ENCODE results near the gene GPR158. TPM values are rescaled to one million over a fixed set of nuclear protein-coding genes. Genes with fewer than 3 reads are reported as not detected.

The GPR158 gene
- total RNA-seq, 1 experiment from 2014 or later, result 0.24 TPM

GRCh38 chr10:25339966-25340365, 165.2 kb downstream of the GPR158 start:
- Histone ChIP-seq H2BK12ac (ENCODE audit: insufficient read length, low read depth, low read length) (no peak overlapping the region), H4K91ac (ENCODE audit: insufficient read length, low read depth, low read length) (no peak overlapping the region), H4K5ac (ENCODE audit: insufficient read length, low read depth, low read length) (no peak overlapping the region), H2BK15ac (ENCODE audit: low read depth, low read length) (no peak overlapping the region), H3K14ac (ENCODE audit: insufficient read depth, low read length) (no peak overlapping the region), H2BK5ac (ENCODE audit: insufficient read length, low read length) (no peak overlapping the region), H4K20me1 (ENCODE audit: control insufficient read depth, insufficient read depth, insufficient read length) (no peaks in the 10 kb centered on the region), H3K18ac (ENCODE audit: insufficient read length, low read depth, low read length) (no peak overlapping the region), H3K4me1 (ENCODE audit: insufficient read depth, low read length) (no peaks in the 10 kb centered on the region), H3T11ph (ENCODE audit: low read length) (no peak overlapping the region), H3K56ac (ENCODE audit: insufficient read length, low read depth, low read length) (no peak overlapping the region), H3K9me3 (ENCODE audit: control insufficient read depth, low read depth, low read length) (no peaks in the 10 kb centered on the region), H3K79me1 (ENCODE audit: insufficient read depth, low read depth, low read length, poor library complexity, severe bottlenecking) (no peaks in the 10 kb centered on the region), H2AFZ (ENCODE audit: low read length) (no peak overlapping the region), H3K27me3 (ENCODE audit: insufficient read depth, low read length) (no peaks in the 10 kb centered on the region), H3K4me2 (ENCODE audit: insufficient read depth, insufficient read length, low read length) (no peak overlapping the region), H4K8ac (replicated peaks; ENCODE audit: insufficient read length, low read depth, low read length) (no peak overlapping the region), H3K4ac (ENCODE audit: low read depth, low read length) (no peak overlapping the region), H2AK5ac (ENCODE audit: insufficient read length, low read length) (no peak overlapping the region), H2BK20ac (ENCODE audit: low read depth, low read length, poor library complexity, severe bottlenecking) (no peak overlapping the region), H3K23me2 (ENCODE audit: insufficient read length, low read depth, low read length, poor library complexity, severe bottlenecking) (no peaks in the 10 kb centered on the region), H3K23ac (ENCODE audit: insufficient read length, low read depth, low read length) (no peak overlapping the region), H3K9ac (ENCODE audit: extremely low read depth, insufficient read length, low read length) (no peak overlapping the region), H2BK120ac (ENCODE audit: low read depth, low read length, poor library complexity, severe bottlenecking) (no peak overlapping the region), H3K27ac (ENCODE audit: insufficient read length, low read depth, low read length) (no peak overlapping the region), H3K79me2 (ENCODE audit: insufficient read depth, low read length) (no peaks in the 10 kb centered on the region)
- Mint-ChIP-seq H3K9me3 (no peaks in the 10 kb centered on the region), H3K4me1 (peaks cover 4 to 11% of the 10 kb centered on the region in 2 experiments; a peak in 3 of 4 replicates), H3K4me3 (no peak overlapping the region), H3K36me3 (ENCODE audit: insufficient read depth in 1 of 3, low read depth in 3 of 3) (no peaks in the 10 kb centered on the region), H3K27me3 (ENCODE audit: low read depth) (no peaks in the 10 kb centered on the region), H3K27ac (no peak overlapping the region)
- DNase-seq, result no peak
- WGBS (ENCODE audit: extremely low coverage, insufficient read length, low lambda C conversion rate), result no CpG with 5 or more reads among the region's 1 CpG
- TF ChIP-seq CTCF (conservative IDR thresholded peaks at IDR 0.05), result no peak
